AML-193 (cell line): ENCODE data around the gene CYTH4.
"Not testable (repeated sequence)": the region's sequence is repeated elsewhere in the genome, so short reads cannot be mapped to it uniquely, and the experiment has no call there.

Source experiments
- DNase-seq, 2 experiments: peaks; one replicate each; lab custom pipeline; 2025; lab: John Stamatoyannopoulos, UW

Gene CYTH4

DNA sequence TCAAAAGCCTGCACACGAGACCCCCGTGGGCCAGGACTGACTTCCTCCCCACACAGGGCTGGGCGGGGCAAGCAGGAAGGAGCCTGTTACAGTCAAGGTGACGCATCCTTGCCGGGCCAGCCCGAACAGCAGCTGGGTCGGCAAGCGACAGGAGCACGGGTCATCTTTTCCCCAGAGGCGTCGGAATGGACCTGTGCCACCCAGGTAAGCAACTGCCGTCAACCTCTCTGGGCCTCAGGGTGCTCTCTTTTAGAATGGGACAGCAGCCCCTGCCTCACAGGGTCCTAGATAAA lies at the start of gene CYTH4:
CYTH4 (plus strand) TSS at position 124 of the 293 bp plus-strand sequence; CDS start at position 186, 62 bp downstream.
- DNase-seq: peak; percentile 55 to 69

- DNase-seq: not testable (repeated sequence)
Observed at GRCh38 chr22:37233371-37233750, 48.9 kb upstream of the CYTH4 start.

DNA sequence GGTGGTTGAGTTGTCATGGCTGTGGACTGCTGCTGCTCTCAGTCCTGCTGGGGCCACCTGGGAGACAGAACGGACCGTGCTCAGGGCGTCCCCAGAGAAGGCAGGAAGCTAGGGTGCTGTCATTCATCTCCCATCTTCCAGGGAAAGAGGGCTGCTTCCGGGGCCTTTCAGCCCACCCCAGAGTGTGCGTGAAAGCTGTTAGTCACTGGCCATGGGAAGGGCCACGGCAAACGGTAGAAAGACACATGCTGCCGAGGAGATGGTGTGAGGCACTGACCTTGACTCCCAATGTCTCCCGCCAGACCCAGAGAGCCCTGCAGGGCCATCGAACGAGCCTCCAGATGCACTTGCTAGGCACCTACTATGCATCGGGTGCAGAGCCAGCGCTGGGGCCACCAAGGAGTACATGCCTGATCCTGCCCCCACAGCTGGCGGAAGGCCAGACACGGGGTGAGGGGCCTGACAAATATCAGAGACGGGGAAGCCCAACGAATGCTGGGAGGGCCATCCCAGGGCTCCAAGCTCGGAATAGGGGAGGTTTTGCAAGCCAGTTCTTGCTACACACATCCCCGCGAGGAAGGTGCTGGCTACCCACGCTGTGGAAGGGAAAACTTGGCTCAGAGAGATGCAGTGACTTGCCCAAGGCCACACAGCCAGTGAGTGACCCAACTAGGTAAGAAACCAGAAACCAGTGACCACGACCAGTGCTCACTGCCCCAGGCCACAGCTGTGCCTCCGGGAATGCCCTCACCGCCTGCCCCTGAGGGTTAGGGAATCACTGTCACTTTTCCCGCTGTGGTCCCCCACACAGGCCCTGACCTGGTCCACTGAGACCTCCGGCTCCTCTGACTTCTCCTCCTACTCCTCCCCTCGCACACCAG lies 48.3 kb upstream of the CYTH4 start:
- DNase-seq: no peak

DNA sequence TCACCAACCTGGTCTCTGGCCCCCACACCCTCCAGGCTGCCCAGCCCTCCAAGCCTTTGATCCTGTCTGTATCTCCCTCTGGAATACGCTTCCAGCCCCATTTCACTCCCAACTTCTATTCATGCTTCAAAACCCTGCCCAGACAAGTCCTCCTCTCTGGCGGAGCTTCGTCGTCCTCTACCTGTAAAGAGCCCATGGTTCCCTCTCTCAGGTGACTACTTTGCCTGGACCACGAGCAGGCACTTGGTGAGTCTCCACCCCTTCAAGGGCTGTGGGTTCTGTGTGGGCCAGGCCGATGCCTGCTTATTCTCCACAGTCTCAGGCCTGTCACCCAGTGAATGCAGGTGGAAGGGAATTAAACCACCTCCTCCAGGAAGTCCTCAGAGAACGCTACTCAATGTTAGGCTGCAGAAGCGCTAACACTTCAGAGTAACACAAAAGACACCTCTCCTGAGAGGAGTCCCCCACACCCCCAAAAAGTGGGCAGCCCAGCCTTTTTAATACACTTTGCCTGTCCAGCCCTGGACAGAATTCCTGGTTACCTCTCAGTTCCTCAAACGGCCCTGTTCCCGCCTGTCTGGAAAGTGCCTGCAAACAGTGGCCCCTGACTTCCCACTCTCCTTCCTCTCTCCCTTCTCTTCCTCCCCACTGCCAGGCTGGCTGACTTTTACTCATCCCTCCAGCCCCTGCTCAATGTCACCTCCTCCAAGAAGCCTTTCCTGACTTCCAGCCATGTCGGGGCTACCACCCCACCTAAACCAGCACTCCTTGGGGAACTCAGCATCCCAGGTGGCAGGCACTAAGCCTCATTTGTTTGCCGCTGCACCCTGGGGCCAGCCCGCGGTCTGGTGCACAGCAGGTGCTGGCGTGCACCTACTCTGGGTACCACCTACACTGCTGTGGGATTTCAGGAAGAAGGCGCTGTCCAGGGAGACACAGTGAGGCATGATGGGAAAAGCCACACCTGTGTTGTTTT lies 47.3 kb upstream of the CYTH4 start:
- DNase-seq: no peak

DNA sequence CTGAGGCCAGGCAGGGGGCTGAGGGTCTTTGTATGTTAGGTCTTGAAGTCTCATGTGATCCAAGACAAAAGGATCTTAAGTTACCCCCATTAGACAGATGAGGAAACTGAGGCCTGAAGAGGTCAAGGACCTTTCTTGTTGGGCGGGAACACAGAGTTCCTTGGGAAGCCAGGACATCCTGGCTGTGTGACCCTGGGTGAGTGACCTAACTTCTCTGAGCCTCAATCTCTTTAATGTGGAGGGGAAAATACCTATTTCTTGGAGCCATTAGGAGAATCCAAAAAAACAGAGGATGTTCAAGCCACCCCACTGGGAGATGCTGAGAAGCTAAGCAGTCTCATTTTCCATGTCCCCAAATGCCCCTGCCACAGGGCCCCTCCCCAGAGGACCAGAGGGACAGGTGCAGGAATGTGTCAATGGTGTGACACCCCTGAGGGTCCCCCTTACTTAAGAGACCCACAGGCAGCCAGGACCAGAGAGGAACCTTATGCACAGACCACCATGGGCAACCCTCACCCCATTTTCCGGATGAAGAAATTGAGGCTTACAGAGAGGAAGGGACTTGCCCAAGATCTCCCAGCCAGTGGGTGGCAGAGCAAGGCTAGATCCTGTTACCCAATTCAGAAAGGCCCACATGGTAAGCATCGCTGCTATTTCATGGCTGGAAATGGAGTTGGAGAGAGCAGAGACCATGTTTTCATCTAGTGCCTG lies 46.3 kb upstream of the CYTH4 start:
- DNase-seq: peak in 1 of 2 experiments; percentile 8

DNA sequence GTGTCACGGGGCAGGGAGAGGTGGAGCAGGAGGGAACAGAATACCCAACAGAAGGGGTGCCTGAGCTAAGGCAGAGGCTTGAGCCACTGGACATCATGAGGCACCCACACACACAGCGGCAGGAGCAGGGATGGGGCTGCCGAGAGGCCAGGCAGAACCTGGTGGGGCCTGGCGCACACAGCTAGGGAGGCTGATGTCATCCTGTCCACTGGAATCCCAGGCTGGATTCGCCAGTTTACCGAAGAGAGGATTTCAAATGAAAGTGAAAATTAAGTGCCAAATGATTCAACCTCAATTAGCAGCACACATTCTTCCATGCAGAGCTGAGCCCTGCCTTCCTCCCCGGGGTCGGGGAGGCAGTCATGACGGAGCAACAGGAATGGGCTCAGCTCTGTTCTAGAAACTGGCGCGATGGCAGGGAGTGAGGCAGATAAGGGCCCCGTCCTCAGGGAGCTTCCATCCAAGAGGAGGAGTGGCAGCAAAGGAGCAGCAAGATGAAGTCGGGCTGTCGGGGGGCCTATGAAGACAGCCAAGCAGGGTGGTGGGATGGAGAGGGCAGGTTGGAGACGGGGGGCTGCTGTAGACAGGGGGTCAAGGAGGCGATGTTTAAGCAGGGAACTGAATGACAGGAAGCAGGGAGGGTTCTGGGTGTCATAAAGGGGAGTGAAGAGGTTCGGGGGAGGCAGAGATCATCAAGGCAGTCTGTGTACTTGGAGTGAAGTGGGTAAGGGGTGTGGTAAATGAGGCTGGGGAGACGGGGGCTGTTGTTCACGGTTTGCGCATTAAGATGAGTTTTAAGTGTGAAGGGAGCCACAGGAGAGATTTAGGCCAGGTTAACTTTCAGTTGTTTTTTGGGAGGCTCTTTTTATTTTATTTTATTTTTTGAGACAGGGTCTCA lies 44.7 kb upstream of the CYTH4 start:
- DNase-seq: no peak

DNA sequence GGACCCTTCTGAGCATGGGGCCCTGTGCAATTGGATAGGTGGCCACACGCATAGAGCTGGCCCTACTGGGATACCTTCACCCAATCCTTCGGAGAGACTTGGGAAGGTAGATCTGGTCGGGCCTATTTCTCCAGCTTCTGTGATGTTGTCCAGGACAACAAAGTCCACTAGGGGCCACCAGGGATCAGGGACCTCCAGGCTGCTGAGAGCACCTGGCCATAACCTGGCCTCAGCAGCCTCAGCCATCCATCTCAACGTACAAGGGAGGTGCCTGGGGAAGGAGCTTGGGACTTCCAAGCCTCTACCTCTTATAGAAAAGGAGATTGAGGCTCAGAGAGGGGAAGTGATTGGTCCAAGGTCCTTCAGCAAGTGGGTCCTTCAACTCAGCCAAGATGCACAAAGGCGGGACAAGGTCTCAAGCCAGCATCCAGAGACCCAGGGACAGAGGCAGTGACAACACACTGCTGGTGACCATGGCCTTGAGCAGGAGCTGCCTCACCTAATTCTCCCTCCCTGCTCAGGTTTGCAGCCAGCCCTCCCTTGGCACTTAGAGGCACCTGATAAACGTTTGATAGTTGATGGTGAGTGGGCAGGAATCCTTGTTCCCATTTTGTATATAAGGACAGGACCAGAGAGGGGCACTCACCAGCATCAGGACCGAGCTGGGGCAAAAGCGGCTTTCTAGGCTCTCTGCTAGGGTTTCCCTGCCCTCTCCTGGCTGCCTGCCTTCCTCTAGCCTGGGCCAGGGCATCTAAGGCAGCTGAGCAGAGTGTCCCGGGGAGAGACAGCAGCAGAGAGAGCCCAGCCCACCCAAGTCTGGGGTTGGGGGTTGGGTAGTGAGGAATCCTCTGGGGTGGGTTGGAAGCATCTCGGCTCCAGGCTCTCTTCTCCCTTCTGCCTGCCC lies 42.7 kb upstream of the CYTH4 start:
- DNase-seq: no peak

DNA sequence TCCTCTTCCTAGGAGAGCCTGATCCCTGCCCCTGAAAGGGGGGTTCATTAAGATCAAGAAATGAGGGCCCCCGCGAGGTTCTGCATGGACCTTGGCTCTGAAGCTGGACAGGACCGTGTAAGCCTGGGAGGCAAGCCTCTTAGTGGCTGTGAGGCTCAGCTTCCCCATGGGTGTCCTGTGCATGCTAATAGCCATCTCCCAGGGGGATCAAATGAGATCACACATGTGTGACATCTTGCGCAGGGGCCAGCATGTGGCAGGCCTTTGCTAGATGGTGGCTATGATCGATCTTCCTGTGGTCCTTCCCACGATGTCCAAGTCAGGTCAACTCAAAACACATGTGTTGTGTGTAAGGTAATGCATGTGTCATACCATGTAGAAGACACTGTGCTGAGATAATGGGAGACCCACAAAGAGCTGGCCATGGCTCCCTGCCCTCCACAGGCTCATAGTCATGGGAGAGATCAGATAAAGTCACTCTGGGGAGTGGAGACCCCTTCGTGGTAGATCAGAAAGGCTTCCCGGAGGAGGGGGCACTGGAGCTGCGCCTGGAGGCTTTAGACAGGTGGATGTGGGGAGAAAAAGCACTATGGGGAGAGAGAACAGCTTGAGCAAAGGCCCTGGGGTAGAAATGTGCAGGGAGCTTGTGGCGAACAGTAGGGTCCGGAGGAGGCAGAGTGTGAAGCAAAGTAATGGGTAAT lies 41.9 kb upstream of the CYTH4 start:
- DNase-seq: no peak

GRCh38 chr22:37240941-37241320 lies 41.4 kb upstream of the CYTH4 start:
- no peak for DNase-seq

DNA sequence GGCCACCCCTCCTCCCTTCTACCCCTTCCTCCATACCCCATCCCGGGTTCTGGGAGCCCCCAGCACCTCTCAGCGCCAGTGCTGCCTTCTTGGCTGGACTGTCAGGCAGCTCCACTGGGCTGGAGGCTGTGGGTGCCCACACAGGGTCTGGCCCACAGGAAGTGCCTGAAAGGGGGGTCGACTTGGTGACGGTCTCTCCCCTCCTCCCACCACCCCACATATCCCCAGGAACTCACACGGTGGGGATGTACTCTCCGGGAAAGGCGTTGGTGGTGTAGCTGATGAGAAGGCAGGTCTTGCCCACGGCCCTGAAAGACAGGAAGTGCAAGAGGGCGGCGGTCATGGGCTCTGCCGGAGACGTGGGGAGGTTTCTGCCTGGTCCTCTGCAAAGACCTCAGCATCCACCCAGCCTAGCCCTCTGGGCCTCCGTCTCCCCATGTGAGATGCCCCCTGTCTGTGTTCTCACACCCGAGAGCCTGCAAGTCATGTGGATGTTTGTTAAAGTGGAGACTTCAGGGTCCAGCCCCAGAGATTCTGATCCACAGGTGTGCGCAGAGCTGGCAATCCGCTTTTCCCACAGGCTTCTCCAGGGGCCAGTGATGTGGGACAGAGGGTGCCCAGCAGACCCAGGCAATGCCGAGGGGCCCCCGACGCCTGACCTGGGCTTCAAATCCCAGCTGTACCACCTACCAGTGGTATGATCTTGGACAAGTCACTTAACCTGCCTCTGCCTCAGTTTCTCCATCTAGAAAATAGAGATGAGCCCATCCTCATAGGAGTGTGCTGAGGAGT lies 40.8 kb upstream of the CYTH4 start:
- no peak for DNase-seq

DNA sequence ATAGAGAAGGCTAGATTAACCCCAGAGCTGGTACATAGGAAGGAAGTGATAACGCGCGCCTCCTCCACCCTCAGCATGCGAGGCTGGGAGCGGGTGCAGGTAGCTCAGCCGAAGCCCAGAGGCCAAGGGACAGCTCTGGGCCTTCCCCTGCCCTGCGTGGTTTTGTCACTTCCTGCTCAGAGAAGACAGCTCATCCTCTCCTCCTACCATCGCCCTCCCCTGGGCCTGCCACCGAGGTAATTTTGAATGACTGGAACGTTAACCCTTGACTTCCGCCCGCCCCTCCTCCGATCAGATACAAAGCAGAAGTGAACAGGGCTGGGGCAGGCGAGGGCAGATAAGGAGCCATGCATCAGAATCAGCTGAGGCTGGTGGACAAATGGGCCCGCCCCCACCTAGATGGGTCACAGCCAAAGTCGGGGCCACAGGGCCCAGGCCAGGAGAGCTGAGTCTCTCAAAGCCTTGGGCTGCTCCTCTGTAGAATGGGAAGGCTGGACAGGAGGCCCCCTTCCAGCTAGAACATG lies 39.9 kb upstream of the CYTH4 start:
- DNase-seq: peak; percentile 97 to 99

- no peak for DNase-seq
Observed at GRCh38 chr22:37243402-37244113, 38.8 kb upstream of the CYTH4 start.

DNA sequence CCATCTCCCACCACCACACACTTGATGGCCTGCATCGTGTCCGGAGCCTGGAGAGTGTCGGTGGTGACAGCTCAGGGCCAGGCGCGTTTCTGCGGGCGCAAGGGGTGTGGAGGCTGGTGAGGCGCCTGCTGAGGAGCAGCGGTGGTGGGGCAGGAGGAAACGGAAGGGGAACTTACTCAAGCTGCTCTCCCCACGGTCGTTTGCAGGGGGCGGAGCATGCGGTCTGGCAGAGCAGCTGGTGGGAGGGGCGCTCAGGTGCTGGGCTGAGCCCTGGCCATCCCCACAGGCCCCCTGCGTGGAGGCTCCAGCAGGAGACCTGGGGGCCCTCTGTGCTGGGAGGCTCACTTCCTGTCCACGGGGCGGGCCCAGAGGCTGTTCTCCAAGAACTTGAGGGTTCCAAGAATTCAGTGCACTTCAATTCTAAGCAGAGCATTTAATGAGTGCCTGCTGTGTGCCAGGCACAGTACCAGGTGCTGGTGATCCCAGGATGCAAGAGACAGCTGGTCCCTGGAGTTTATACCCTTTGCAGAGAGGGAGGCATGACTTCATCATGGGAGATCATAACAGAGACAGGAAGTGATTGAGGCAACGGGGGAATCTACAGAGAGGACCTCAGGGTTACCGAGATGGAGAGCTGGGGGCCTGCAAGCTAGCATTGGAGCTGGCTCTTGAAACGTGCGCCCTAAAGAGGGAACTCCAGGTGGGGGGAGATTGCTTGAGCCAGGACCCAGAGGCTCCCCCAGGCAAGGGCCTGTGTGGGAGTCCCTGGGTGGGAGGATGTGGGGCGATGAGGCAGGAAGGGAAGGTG lies 38.0 kb upstream of the CYTH4 start, which contains the start of gene RAC2:
RAC2 (minus strand) TSS at position 156 of the 808 bp plus-strand sequence; CDS start at position 35, 121 bp downstream.
- DNase-seq: peak; percentile 89 to 90

DNA sequence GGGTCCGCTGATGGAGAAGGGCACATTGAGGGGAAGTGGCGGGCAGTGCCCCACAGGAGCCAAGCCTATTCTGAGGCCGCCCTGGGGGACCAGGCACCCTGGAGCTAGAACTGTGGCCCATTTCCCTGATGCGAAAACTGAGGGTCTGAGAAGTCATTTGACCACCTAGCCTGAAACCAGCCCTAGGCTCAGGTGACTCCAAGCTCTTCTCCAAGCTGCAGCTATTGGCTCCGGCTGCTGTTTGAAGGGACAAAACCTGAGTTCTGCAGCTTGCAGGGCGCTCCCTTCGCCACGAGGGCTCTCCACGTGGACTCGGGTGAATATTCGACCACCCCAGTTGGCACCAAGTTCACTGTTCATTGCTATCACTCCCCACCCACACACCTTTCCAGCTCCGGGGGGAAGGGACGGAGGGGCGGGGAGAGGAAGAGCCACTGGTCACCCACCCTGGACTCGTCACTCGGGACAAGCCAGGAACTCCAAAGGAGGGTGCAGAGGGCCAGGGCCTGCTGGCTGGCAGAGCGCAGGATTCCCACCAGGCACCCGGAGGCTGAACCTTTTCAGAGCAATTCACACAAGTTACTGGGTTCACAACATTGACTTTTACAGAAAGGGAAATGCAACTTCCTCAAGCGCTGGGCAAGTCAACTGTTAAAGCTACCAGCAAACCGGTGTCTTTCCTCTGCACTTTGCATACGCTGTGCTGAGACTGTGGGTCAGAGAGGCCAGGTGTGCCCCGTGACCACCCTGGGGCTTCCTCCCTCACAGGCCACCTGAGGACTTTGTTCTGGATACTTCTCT lies 37.2 kb upstream of the CYTH4 start:
- peak; percentile 55 to 63 for DNase-seq

DNA sequence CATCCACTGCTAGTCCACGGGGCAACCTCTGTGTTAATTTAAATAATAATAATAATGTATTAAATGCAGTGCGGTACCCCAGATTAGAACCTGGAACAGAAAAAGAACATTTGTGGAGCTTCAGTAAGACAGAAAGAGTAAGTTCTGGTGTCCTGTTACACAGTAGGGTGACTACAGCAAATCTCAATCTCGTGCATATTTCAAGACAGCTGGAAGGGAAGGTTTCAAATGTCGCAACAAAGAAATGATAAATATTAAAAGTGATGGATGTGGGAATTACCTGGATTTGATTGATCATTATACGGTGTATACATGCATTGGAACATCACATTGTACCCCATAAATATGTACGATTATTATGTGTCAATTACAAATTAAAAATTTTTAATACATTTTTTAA lies 36.6 kb upstream of the CYTH4 start:
- no peak for DNase-seq

- no peak for DNase-seq
Observed at GRCh38 chr22:37248251-37248650, 34.1 kb upstream of the CYTH4 start.
